Activated CD4-positive, alpha-beta T cell treated with anti-CD3 and anti-CD28 coated beads for 48 hours (primary cell): ENCODE data around the gene C2CD2L.
"Not testable (repeated sequence)": the region's sequence is repeated elsewhere in the genome, so short reads cannot be mapped to it uniquely, and the experiment has no call there.

Experiments used
- DNase-seq: peaks from one replicate; pipeline ENCODE4 v3.0.0-alpha.2; 2020

The C2CD2L gene

GRCh38 chr11:119153049-119153818, 46.1 kb downstream of the C2CD2L start:
- DNase-seq: no peak

- no peak for DNase-seq
Observed at GRCh38 chr11:119154178-119154577, 47.0 kb downstream of the C2CD2L start.

GRCh38 chr11:119155733-119156492, 48.8 kb downstream of the C2CD2L start:
- no peak for DNase-seq

GRCh38 chr11:119156496-119156895, 49.4 kb downstream of the C2CD2L start:
- no peak for DNase-seq

- DNase-seq: no peak
Observed at GRCh38 chr11:119157063-119157462, 49.9 kb downstream of the C2CD2L start.

GRCh38 chr11:119158467-119158866, 51.3 kb downstream of the C2CD2L start:
- DNase-seq: no peak

- no peak for DNase-seq
Observed at GRCh38 chr11:119160151-119160550, 53.0 kb downstream of the C2CD2L start.

- no peak for DNase-seq
Observed at GRCh38 chr11:119161871-119162270, 54.7 kb downstream of the C2CD2L start.

- DNase-seq: no peak
Observed at GRCh38 chr11:119166368-119167076, 59.4 kb downstream of the C2CD2L start.

GRCh38 chr11:119167077-119167458, 59.9 kb downstream of the C2CD2L start:
- DNase-seq: not testable (repeated sequence)

- DNase-seq: peak; percentile 25
Observed at GRCh38 chr11:119167933-119168332, 60.8 kb downstream of the C2CD2L start.
